GM18909 (cell line): Measurements from ENCODE around the gene TPRG1L.
"Not testable (repeated sequence)": the region's sequence is repeated elsewhere in the genome, so short reads cannot be mapped to it uniquely, and the experiment has no call there.

ENCODE experiments used
- ATAC-seq: cut with Tn5 transposase; IDR thresholded peaks from one replicate; pipeline ENCODE4 v1.9.1; 2021; ENCODE audit warnings: mild to moderate bottlenecking; ENCODE audit not compliant: unreplicated experiment, poor library complexity

TPRG1L gene

DNA sequence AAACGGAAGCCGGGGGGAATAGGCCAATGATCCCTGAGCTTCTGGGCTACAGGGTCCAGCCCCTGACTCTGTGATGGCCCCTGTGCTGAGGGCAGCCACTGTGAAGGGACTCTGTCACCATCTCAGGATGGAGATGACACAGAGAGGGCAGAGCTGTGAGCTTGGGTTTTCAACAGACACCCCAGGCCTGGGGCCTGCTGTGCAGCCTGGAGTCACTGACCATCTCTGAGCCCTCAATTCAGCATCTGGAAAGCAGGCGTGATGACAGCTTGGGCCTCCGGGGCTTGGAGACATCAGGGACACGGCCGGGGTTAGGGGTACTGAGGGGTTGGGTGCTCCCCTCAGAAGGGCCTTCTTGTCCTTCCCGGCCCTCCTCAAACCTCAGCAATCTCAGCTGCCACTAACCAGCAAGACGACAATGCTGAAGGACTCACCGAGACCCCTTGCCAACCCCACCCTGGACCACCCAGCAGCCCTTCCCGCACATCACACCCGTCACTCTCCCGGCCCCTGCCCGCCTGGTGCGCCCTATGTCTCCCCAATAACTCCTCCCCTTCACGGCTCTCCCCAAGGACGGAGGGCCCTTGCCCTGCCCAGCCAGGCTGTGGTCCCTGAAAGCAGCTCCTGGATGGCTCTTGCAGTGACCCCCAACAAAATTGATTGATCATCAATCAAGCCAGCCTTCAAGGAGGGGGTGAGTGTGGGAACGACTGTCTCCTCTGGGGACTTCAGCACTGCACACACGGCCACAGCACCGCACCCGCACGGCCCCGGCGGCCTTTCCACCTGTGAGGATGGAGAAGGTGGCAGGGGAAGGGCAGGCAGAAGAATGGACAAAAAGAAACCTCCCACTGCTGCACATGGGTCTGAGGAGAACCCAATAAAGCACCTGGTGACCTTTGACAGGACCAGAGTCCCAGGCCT lies 17.8 kb upstream of the TPRG1L start:
- ATAC-seq = no peak

DNA sequence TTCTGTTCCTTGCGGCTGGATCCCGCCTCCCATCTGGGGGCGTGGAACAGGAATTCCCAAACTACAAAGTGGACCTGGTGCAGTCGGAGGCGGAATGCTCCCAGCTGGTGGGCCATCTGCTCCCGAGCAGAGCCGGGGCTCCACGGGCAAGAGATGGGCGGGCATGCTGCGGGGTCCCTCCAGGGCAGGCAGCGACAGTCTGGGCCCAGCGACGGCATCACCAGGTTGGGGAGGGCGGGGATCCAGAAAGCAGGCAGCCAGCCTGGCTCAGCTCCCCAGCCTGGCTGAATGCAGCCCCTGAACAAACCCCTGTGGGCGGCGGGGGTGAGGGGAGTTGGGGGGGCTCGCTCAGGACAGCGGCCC lies 17.1 kb upstream of the TPRG1L start:
- ATAC-seq = no peak

DNA sequence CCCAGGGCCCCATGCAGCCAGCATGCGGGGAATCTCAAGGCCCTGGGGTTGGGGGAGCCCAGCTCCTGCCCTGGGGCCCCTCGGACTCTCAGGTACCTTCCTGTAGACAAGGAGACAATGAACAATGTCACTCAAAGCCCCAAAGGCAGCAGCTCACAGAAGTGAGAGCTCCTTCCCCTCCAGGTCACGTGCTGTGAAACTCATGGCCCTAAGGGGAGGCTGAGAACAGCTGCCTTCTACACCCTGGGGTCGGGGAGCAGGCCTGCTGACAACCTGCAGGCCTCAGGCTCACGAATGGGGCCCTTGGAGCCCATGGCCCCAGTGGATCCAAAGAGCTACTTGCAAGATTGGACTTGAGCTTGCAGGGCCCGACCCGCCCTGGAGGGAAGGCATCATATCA lies 16.7 kb upstream of the TPRG1L start:
- no peak for ATAC-seq

GRCh38 chr1:3609016-3609768 lies 15.6 kb upstream of the TPRG1L start:
- ATAC-seq = no peak

GRCh38 chr1:3609769-3610526 lies 14.9 kb upstream of the TPRG1L start:
- ATAC-seq = no peak

DNA sequence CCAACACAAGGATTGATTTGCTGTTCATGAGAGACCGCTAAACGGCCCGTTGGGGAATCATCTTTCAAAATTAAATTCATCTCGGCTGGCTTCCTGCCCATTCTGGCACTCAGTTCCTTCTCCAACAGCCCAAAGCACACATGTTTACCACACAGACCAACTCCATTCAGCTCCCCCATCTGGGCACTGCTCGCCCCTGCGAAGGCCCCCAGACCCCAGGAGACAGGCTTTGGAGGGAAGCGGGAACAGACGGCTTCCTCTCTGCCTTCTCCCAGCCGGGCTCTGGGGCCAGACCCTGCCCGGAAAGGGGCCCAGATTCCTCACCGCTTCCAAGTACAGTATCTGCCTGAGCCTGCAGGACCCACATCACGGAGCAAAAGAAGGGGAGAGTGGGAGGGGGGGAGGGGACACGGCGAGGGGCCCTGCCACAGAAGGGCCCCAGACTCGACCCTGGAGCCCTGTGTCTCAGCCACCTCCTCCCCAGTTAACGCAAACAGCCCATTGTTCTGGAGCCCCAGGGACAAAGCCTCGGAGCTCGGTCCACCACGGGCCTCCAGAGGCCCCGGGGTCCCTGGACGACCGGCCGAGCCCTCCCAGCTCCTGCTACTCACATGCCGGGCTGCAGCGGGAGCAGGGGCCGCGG lies 14.2 kb upstream of the TPRG1L start:
- ATAC-seq = no peak

DNA sequence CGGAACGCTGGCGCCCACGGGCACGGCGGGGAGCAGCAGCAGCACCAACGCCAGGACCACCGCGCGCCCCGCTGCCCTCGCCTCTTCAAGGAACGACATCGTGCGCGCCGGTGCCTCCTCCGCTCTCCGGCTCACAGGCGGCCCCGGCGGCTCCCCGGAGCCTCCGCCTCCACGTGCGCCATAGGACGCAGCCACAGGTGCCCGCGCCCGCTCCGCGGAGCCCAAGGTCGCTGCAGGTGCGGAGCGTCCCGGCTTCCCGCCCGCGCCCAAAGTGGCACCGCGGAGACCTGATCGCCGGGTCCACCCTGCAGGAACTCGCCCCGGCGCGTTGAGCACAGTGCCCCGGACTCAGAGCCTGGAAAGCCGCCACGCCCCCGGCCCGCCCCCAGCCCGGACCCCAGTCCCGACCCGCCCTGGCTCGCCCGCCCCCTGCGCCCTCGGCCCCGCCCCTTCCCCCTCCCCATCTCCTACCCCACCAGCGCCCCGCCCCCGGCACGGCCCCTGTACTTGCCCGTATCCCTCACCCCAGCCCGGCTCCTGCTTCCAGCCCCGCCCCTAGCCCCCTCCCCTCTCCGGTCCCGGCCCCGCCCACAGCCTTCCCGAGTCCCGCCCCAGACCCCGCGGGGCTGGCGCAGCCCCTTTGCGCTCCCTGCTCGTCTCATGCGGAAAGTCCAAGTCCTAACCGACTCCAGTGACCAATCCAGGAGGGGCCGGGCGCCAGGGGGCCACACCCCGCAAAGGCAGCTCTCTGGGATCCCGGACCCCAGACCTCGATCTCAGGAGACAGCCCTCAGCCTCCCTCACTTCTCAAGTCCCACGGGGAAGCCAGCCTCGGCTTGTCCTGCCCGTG lies 13.4 kb upstream of the TPRG1L start, which contains the start of gene MEGF6:
MEGF6 (minus strand) TSS at position 339 of the 850 bp plus-strand sequence; CDS start at position 99, 240 bp downstream.
- ATAC-seq = no peak

GRCh38 chr1:3612123-3612522 lies 12.7 kb upstream of the TPRG1L start:
- no peak for ATAC-seq

GRCh38 chr1:3614755-3615742 lies 9.8 kb upstream of the TPRG1L start:
- no peak for ATAC-seq

- no peak for ATAC-seq
These were observed 8.0 kb upstream of the TPRG1L start for GRCh38 chr1:3616861-3617260.

GRCh38 chr1:3617806-3618345 lies 6.9 kb upstream of the TPRG1L start:
- no peak for ATAC-seq

DNA sequence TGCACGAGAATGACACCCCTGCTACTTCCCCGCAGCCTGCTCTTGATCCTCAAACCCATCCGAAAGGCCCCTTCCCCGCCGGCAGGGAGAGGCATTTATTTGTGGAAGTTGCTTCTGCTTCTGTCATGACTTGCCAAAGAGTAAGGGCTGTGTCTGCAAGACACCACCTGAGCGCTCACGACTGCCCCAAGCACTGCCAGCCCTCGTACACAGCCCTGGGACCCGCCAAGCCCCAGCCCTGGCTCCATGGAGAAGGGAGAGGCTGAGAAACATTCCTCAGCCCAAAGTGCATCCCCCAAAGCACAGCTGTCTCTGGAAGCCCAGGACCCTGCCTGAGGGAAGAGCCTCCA lies 6.3 kb upstream of the TPRG1L start:
- no peak for ATAC-seq

DNA sequence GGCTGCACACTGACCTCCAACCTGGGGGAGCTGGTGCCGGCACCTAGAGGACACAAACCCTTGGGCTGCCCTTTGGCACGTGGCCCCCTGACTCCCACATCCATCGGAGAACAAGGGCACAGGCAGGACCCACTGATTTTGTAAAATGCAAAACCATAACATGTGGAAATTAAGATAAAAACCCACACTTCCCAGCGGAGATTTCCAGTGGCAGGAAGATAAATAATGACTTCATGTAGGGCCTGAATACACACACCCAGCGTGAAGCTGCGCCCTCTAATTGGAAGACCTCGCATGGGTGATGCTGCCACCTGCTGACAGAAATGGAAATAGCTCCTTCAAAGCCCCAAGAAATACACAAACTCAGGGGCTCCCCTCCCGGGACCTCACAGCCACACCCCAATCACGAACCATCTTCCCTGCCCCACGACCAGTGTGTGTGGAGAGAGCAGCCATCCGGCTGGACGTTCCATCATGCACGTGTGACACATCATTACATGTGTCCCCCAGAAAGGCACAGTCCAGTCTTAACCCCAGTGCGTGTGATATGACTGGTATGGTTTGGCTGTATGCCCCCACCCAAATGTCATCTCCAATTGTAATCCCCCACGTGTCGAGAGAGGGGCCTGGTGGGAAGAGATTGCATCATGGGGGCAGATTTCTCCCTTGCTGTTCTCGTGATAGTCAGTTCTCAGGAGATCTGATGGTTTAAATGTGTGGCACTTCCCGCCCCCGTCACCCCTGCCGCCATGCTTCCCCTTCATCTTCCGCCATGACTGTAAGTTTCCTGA lies 5.7 kb upstream of the TPRG1L start:
- ATAC-seq = peak; percentile 56

GRCh38 chr1:3620708-3621107 lies 4.1 kb upstream of the TPRG1L start:
- ATAC-seq = no peak

DNA sequence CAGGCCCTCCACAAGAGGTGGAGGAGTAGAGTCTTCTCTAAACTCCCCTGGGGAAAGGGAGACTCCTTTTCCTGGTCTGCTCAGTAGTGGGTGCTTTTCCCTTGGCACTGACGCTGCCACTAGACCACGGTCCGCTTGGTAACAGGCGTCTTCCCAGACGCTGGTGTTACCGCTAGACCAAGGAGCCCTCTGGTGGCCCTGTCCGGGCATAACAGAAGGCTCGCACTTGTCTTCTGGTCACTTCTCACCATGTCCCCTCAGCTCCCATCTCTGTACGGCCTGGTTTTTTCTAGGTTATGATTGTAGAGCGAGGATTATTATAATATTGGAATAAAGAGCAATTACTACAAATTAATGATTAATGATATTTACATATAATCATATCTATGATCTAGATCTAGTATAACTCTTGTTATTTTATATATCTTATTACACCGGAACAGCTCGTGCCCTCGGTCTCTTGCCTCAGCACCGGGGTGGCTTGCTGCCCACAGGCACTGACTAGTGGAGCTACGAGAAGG lies 3.6 kb upstream of the TPRG1L start:
- ATAC-seq = not testable (repeated sequence)

- not testable (repeated sequence) for ATAC-seq
These were observed 2.7 kb upstream of the TPRG1L start for GRCh38 chr1:3622102-3622501.
